HepG2 (cell line): ENCODE measurements around the gene PHF23. TPM values are rescaled to one million over a fixed set of nuclear protein-coding genes. Genes with fewer than 3 reads are reported as not detected.

Source experiments
- JUNB ChIP-seq: sonication (generic); formaldehyde crosslinking; IDR thresholded peaks from 2 replicates; pipeline ENCODE4 v1.8.0; 2022; ENCODE audit warnings: missing genetic modification reagents, mild to moderate bottlenecking, borderline replicate concordance
- KLF15 ChIP-seq: sonication (generic); formaldehyde crosslinking; IDR thresholded peaks from 2 replicates; pipeline ENCODE4 v1.8.1; 2023; ENCODE audit warnings: borderline replicate concordance, mild to moderate bottlenecking, inconsistent platforms, missing genetic modification reagents, mixed read lengths
- MED13 ChIP-seq: sonication (generic); formaldehyde crosslinking; IDR thresholded peaks from 2 replicates; pipeline ENCODE4 v1.5.0; 2020; ENCODE audit warnings: missing genetic modification reagents
- MXD4 ChIP-seq: IDR thresholded peaks from 2 replicates; pipeline ENCODE4 v1.6.1; 2016; ENCODE audit warnings: mild to moderate bottlenecking, missing biosample characterization, missing genetic modification reagents
- SAP130 ChIP-seq: IDR thresholded peaks from 2 replicates; pipeline ENCODE4 v1.6.1; 2016; ENCODE audit warnings: low read depth
- SMAD3 ChIP-seq: sonication (generic); formaldehyde crosslinking; IDR thresholded peaks from 2 replicates; pipeline ENCODE4 v1.4.0; 2020; ENCODE audit warnings: missing genetic modification reagents
- SNRNP70 ChIP-seq: fragments of 200-400 bp; formaldehyde crosslinking; IDR thresholded peaks from 2 replicates; pipeline ENCODE4 v1.6.1; 2017; ENCODE audit warnings: mild to moderate bottlenecking, low read depth, low read length, moderate library complexity
- TEAD3 ChIP-seq: optimal IDR thresholded peaks from 2 replicates; pipeline ENCODE3; 2016; ENCODE audit warnings: borderline replicate concordance
- ZBTB21 ChIP-seq: sonication (generic); formaldehyde crosslinking; IDR thresholded peaks from 2 replicates; pipeline ENCODE4 v1.4.0; 2020; ENCODE audit warnings: missing genetic modification reagents
- ZFAT ChIP-seq: sonication (generic); formaldehyde crosslinking; conservative IDR thresholded peaks from 2 replicates; pipeline ENCODE4 v1.8.1; 2023; ENCODE audit warnings: missing genetic modification reagents, inconsistent platforms
- ZHX2 ChIP-seq, 2 experiments: sonication (generic) in 1 of 2; formaldehyde crosslinking in 1 of 2; IDR thresholded peaks; 2 replicates each; pipeline versions ENCODE4 v1.6.1 to v1.9.0; 2014 to 2022; ENCODE audit warnings: antibody characterized with exemption in 1 of 2, borderline replicate concordance in 1 of 2, inconsistent platforms in 1 of 2, low read depth in 1 of 2, missing genetic modification reagents in 1 of 2
- ZNF549 ChIP-seq: sonication (generic); formaldehyde crosslinking; IDR thresholded peaks from 2 replicates; pipeline ENCODE4 v1.5.0; 2020; ENCODE audit warnings: missing genetic modification reagents
- ZNF703 ChIP-seq: sonication (generic); formaldehyde crosslinking; IDR thresholded peaks from 2 replicates; pipeline ENCODE4 v1.5.1; 2020; ENCODE audit warnings: missing genetic modification reagents, mild to moderate bottlenecking, moderate library complexity, borderline replicate concordance
- polyA plus RNA-seq, 8 experiments: library from polyadenylated mRNA; depleted of rRNA in 3 of 8; stranded (reverse) in 7 of 8; unstranded in 1 of 8; fragments of >200 nt; fragmentation: Illumina TruSeq in 4 of 8; extraction: Trizol in 4 of 8; gene quantifications; 2 replicates each; pipeline versions ENCODE4 v1.2.1 to v1.2.3, GENCODE V29; 2011 to 2016; ENCODE audit warnings: low read depth in 4 of 8, missing spikeins in 1 of 8, mixed read lengths in 1 of 8; ENCODE audit not compliant: insufficient read depth in 1 of 8
- total RNA-seq, 5 experiments: library from RNA; depleted of rRNA; stranded (reverse); fragments of >200 nt; fragmentation: Illumina TruSeq; extraction: Trizol; gene quantifications; 2 replicates each; pipeline ENCODE4 v1.2.3, GENCODE V29; 2016; ENCODE audit warnings: low read depth in 1 of 5
- TF ChIP-seq, protein P1 (sequence below): sonication (generic); formaldehyde crosslinking; IDR thresholded peaks from 2 replicates; pipeline ENCODE4 v1.4.0; 2020; ENCODE audit warnings: missing genetic modification reagents, borderline replicate concordance

The PHF23 gene
- total and polyA plus RNA-seq, 2 of the 13 experiments (the other 11 are each of a cell fraction or from before 2014, with no cell fraction given): 27.6 to 33.2 TPM

DNA sequence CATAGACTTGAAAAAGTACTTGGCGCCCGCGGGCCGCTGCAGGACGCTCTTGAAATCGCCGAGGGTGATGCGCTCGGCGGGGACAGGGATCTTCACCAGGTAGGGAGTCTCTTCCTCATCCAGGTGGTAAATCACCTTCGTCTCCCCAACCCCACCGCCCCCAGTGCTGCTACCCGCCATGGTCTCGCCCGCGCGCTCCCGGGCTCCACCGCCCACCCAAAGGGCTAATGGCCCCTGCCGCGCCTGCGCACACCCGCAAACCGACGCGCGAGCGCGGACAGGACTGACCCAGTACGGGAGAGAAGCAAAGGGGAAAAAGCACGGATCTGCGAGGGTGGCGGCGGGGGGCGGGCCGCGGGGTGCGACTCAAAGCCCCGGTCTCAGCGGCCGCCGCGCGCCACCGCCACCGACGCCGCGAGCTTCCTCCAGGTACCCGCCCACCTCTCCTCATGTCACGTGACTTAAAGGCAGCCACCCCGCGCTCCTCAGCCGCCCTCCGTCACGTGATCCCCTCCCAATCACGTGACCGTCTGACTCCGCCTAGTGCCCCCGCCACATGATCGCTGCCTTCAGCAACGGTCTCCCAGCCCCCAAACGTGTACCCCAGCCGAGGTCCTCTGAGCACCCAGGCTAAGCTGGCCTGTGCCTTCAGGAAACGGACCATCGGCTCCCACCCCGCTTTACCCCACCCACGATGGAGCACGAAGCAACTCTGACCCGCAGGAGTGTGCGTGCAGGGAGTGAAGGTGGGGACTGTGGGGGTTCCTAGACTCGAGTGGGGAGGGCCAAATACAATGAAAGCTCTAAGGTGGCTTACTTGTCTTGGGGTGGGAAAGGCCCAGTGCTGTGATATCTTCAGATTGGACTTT is 4.9 kb downstream of the PHF23 start, which contains the start of gene DVL2 (continued):
- peak; percentile 68 for TF ChIP-seq ZHX2 (IDR thresholded peaks at IDR 0.05; ENCODE audit: low read depth)
- 0 out of 2 replicates have a peak, but pooled peaks have one; percentile 84 for TF ChIP-seq ZHX2 (CRISPR knock-in tag; IDR thresholded peaks at IDR 0.05; ENCODE audit: borderline replicate concordance)
- no peak for TF ChIP-seq JUNB
- no peak for TF ChIP-seq SNRNP70
- TF ChIP-seq ZNF549 (CRISPR knock-in tag): no peak
- TF ChIP-seq ZFAT: no peak
- TF ChIP-seq TEAD3 (CRISPR knock-in tag): peak; percentile 65
- no peak for TF ChIP-seq ZNF703 (CRISPR knock-in tag)
- peak; percentile 50; the same call in 1 of the 2 replicates for TF ChIP-seq SMAD3 (CRISPR knock-in tag)
- peak; percentile 98 for TF ChIP-seq SAP130 (CRISPR knock-in tag)
- TF ChIP-seq ZBTB21 (CRISPR knock-in tag): no peak
- peak; percentile 53; the same call in 1 of the 2 replicates for TF ChIP-seq MED13 (CRISPR knock-in tag)
- TF ChIP-seq, protein P1, sequence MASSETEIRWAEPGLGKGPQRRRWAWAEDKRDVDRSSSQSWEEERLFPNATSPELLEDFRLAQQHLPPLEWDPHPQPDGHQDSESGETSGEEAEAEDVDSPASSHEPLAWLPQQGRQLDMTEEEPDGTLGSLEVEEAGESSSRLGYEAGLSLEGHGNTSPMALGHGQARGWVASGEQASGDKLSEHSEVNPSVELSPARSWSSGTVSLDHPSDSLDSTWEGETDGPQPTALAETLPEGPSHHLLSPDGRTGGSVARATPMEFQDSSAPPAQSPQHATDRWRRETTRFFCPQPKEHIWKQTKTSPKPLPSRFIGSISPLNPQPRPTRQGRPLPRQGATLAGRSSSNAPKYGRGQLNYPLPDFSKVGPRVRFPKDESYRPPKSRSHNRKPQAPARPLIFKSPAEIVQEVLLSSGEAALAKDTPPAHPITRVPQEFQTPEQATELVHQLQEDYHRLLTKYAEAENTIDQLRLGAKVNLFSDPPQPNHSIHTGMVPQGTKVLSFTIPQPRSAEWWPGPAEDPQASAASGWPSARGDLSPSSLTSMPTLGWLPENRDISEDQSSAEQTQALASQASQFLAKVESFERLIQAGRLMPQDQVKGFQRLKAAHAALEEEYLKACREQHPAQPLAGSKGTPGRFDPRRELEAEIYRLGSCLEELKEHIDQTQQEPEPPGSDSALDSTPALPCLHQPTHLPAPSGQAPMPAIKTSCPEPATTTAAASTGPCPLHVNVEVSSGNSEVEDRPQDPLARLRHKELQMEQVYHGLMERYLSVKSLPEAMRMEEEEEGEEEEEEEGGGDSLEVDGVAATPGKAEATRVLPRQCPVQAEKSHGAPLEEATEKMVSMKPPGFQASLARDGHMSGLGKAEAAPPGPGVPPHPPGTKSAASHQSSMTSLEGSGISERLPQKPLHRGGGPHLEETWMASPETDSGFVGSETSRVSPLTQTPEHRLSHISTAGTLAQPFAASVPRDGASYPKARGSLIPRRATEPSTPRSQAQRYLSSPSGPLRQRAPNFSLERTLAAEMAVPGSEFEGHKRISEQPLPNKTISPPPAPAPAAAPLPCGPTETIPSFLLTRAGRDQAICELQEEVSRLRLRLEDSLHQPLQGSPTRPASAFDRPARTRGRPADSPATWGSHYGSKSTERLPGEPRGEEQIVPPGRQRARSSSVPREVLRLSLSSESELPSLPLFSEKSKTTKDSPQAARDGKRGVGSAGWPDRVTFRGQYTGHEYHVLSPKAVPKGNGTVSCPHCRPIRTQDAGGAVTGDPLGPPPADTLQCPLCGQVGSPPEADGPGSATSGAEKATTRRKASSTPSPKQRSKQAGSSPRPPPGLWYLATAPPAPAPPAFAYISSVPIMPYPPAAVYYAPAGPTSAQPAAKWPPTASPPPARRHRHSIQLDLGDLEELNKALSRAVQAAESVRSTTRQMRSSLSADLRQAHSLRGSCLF: no peak
- TF ChIP-seq MXD4 (CRISPR knock-in tag): peak; percentile 92
- no peak for TF ChIP-seq KLF15 (CRISPR knock-in tag)
